A549 treated with Mapracorat at 1 μM for 4 hours (cell line): ENCODE data around the gene WDR41. TPM values are rescaled to one million over a fixed set of nuclear protein-coding genes. Genes with fewer than 3 reads are reported as not detected.

Experiments used
- total RNA-seq: library from RNA; stranded (reverse); fragments of 200-300 nt; extraction: Qiagen RNA extraction; gene quantifications from 5 replicates; pipeline ENCODE4 v1.2.3, GENCODE V29; 2022

WDR41 gene
- total RNA-seq = 33.2 to 56.6 TPM (median 39.2 TPM) in 5 replicates

DNA sequence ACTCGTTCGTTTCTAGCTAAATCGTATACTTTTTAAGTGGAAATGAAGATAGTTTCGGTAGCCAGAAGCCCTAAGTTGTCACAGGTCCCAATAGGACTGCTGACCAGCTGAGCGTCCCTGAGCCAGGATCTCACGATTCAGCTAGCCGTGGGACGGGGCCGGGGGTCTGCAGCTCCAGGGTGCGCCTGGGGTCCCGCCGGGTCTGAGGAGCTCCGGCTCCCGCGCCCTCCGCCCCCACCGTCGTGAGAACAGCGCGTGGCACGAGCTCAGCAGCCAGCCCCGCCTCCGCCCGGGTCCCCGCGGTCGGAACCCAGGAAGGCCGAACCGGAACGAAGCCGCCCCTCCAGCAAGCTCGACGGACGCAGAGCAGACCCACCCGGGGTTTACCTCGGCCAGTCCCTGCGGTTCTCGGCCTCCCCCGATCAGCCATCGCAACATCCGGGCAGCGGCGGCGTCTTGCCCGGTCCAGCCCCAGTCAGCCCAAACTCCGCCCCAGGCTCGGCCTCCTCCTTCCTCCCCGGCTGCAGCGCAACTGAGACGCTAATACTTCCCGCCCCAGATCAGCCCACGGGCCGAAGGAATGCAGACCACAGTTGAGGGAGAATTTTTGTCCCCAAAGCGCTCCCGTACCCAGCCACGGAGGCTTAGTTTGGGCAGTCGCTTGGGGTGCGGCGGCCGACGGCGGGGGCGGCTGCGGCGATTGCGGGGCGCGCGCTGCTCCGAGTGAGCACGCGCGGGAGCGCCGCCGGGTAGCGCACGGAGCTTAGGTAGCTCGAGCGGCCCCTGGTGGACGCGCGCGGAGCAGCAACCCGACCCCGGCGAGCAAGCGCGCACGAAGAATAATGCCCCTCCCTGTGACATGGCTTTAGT lies at the start of gene WDR41:
Gene WDR41 (minus strand): TSS at position 534 of the 870 bp plus-strand sequence. CDS start 96 bp downstream, at position 438.

Other genes starting within 250 kb of the WDR41 start
- 0.05 to 0.13 TPM (median 0.08 TPM) in 5 replicates for gene OTP, start 146.4 kb upstream of the WDR41 start, total RNA-seq